HK-2 (cell line): ENCODE data around the gene P4HB.

ENCODE experiments used
- DNase-seq: peaks from one replicate; pipeline ENCODE4 v3.0.0-alpha.2; 2018; ENCODE audit not compliant: unreplicated experiment

The P4HB gene

GRCh38 chr17:81831563-81831956 lies 28.8 kb downstream of the P4HB start:
- DNase-seq = no peak

DNA sequence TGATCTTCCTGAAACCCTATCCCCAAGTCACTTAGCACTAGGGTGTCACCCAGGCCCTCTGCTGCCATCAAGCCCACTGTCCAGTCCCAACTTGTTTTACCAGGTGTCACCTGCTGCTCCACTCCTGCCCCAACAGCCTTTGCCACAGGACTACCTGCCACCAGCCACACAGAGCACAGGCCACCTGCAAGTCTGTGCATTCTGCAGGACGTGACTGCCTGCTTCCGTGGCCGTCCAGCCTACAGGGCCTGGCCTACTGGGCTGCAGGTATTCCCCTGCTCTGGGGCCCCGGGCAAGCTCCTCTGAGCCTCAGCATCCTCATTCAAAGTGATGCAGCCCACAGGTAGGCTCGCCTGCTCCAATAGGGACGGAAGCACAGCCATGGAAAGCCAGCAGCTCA lies 30.5 kb downstream of the P4HB start:
- no peak for DNase-seq

DNA sequence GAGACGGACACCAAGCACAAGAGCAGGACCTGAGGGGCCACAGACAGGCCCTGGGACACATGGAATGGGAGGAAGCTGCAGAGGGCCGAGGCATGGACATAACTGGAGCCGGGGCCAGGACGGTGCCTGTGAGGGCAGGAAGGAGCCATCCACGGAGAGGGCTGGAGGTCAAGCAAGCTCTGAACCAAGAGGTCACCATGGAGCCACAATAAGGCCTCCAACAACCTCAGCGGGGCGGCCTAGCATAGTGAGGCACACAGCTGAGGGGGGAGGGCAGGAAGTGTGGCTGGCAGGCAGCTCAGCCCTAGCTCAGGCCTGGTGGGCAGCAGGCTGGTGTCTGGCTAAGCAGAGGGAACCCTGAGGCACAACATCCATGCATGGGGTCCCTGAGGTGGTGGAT lies 31.7 kb downstream of the P4HB start:
- DNase-seq = no peak

DNA sequence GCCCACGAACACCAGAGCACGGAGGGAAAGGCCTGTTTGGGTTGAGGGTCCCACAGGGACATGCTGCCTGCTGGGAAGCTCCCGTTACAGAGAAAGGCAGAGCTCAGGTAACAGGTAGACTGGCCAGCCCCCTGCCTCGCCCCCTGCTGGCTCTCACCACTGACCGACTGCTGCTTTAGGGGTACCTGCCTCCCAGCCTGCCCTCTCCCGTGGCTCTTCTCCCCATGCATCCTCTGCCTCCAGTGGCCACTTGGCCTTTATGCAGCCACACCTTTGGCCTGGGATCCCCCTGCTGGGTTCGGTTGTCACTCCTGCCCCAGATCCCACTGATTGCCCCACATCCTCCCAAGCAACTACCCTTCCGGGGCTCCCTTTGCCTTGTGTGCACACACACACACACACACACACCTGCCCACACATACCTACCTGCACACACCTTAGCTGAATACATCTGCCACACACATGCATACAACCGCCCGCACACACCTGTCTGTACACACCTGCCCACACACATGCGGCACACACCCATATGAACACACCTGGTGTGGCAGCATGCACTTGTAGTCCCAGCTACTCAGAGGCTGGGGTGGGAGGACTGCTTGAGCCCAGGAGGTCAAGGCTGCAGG lies 34.4 kb downstream of the P4HB start:
- DNase-seq = no peak

DNA sequence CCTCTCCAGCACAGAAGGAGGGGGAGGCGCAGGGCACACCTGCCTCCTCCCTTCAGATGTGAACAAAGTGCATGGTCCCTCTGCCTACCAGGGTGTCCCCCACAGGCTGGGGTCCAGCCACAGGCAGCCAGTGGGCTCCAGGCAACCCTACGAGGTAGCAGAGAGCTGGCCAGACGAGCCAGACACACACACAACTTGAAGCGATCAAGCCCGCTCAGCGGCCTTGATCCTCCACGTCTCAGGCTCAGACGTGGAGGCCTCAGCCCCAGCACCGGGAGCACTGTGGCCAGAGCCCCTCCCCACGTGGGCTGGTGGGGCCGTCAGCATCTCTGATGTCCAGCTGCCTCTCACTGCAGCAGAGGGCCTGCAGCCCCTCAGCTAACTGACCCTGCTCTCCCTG lies 35.7 kb downstream of the P4HB start:
- no peak for DNase-seq

DNA sequence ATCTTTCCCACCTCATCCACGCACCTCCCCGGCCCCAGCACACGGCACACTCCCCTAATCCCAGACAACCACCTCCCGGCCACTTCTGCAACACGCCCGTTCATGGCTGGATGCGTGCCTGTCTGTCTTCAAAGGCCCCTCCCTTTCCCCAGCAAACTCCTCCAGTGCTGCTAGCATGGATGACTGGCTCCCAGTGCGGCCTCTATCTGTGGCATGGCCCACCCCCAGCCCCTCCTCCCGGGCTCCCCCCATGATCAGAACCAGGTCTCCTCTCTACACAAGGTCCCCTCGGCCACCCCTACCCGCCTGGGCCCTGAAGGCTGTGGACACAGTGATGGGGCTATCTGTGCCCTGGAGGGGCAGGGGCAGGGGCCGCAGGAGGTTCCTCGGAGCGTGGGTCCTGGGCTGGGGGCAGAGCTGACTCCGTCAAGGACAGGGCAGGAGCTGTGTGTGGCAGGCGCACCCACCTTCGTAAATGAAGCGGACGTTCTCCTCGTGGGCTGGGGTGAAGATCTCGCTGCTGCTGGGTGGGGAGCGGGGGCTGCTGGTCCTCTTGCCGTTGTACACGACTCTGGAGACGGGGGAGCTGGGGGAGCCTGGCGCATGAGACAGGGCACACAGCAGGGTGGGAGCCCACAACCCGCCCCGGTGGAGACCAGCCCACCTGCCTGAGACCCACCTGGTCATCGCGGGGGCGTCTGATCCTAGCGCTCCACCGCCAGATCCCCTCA lies 36.4 kb downstream of the P4HB start:
- DNase-seq = no peak

DNA sequence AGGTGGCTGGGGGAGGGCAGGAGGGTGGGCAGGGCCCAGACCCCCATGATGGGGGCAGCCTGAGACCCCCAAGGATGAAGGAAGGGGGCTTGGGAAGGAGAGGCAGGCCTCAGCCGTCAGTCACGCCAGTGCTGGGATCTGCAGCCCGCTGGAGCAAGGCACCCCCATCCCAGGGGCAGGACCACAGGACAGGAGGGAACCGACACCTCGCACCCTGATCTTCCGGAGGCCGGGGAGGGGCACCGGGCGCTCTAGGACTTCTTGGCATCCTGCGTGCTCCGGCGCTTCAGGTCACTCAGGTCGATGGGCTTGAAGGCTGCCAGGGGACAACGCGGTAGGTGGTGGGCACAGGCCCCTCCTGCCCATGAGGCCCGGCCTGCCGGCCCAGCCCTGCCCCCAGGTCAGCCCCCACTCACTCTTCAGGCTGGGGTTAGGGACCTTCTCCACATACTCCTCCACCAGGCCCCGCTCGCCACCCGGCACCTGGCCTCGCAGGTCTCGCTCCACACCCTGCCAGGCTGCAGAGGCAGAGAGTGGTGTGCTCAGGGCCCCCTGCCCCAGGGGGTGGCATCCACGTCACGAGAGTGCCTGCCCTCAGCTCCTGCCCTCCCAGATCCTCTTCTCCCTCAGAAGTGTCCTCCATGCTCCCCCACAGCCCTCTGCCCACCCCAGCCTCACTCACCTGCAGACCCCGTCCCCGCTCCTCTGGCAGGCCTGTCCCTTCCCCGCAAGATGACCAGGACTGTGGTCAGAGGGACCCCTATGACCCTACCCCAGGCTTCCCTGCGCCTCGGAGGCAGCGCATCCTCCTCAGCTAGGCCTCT lies 37.1 kb downstream of the P4HB start:
- DNase-seq = no peak

DNA sequence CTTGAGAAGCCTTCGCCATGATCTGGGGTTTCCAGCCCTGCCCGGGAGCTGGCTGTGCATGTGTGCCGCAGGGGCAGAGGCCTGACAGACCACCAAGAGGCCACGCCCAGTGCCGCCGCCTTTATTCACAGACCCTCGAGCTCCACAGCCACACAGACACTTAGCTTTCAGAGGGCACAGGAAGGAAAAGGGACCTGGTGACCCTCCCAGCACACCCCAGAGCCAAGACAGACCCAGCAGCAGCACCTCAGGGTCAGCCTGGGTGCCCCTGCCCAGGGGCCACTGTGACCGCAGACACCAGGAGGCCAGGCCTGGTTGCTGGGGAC lies 38.1 kb downstream of the P4HB start:
- DNase-seq = no peak

DNA sequence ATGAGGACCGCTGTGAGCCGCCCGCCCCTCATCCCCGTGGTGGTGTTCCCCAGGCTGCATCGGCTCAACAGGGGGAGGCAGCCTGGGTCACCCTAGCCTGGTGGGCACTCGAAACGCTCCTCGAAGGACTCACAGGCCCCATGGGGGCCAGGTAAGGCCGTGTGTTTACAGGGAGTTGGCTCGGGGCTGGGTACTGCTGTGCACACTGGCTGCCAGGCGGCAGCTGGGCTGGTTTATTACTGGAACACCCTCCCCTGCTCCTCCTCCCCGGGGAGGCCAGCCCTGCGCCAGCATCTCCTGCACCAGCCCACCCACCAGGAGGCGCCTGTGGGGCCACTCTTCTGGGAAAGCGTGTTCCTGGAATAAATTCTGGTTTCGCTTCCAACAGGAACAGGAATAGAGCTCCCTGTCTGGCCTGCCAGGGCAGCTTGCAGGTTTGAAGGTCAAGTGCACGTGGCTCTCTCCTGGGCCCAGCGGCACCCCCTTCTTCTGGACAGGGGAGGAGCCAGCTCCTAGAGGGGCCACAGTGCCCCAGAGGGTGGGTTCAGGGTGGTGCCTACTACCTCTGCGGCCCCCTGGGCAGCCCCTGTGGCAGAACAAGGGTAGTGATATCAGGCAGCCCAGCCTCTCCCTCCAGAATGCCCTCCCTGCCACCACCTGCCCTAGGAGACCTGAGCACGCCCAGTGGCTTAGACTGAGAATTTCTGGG lies 38.6 kb downstream of the P4HB start:
- DNase-seq = peak; percentile 46

DNA sequence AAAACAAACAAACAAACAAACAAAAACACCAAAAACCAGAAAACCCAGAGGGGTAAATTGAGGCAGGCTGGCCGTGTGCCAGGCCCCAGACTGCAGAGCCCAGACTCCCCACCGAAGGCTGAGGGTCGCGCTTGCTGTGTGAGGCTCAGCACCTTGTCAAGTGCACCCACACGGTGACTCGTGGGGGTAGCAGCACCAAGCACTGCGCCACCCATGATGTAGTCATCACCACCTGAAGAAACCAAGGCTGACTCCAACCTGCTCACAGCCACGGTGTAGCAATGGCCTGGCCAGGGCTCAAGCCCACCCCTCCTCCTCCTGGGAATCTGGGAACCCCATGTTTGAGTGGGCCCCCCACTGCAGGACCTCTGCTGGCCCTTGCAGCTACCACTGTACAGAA lies 39.2 kb downstream of the P4HB start:
- DNase-seq = no peak

- DNase-seq = no peak
Measured at GRCh38 chr17:81819708-81820107, 40.6 kb downstream of the P4HB start.

- no peak for DNase-seq
Measured at GRCh38 chr17:81817758-81818147, 42.6 kb downstream of the P4HB start.

GRCh38 chr17:81815646-81815986 lies 44.7 kb downstream of the P4HB start:
- DNase-seq = no peak

- peak; percentile 52 for DNase-seq
Measured at GRCh38 chr17:81814748-81815645, 45.3 kb downstream of the P4HB start.

DNA sequence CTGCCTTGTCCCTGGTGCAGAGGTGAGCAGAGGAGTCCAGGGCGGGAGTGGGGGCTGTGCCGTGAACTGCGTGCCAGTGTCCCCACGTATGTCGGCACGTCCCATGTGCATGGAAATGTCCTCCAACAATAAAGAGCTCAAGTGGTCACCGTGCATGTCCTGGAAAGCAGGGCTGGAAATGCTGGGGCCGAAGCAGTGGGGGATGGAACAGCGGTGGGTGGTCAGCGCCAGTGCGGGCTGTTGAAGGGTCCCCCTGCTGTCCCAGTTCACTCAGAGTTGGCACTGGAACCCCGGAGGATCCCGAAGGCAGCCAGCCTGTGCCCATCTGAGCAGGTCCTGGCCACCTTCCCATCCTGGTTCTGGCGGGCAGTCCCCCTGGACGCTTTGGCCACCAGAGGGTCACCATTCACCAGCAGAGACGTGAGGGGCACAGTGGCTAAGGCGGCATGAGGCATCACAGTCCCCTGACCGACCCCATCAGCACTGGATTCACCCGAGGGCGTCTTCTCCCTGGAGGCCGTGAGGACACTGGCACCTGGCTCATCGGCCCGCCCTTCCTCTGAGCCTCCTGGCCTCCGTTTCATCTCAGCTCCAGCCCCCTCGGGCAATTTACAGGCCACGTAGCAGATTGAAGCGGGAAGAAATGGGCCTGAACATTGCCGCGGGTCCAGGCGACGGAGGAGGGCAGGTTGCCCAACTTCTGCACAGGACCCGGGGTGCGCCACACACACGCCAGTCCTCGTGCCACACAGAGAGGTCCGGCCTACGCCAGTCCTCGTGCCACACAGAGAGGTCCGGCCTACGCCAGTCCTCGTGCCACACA lies 46.3 kb downstream of the P4HB start:
- DNase-seq = no peak

GRCh38 chr17:81813371-81813684 lies 47.0 kb downstream of the P4HB start:
- no peak for DNase-seq

DNA sequence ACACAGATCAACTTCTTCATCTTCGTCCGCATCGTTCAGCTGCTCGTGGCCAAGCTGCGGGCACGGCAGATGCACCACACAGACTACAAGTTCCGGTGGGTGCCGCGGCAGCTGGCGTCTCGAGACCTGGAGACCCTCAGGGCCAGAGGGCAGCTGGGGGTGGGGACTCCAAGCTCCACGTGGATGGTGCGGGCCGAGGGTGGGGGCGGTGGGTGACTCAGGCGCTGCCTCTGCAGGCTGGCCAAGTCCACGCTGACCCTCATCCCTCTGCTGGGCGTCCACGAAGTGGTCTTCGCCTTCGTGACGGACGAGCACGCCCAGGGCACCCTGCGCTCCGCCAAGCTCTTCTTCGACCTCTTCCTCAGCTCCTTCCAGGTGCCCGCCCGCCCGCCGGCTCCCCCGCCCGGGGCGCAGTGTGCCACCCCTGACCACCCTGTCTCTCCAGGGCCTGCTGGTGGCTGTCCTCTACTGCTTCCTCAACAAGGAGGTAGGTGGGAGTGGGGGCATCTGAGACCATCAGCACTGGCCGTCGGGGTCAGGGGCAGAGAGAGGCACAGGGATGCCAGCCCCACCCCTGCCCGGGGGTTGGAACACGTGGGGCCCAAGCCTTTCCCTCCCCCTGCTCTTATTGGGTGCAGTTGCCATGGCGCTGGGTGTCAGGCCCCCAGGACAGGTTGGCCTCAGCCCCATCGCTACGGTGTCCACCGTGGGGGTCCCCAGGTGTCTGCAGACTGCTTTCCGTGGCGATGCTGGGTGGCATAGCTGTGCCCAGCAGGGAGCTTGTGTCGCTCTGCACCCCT lies 47.6 kb downstream of the P4HB start:
- DNase-seq = no peak

GRCh38 chr17:81811705-81812570 lies 48.4 kb downstream of the P4HB start:
- DNase-seq = no peak
